CD4-positive, alpha-beta memory T cell (primary cell): ENCODE data around the gene ARHGAP22. TPM values are rescaled to one million over a fixed set of nuclear protein-coding genes. Genes with fewer than 3 reads are reported as not detected.

Experiments
- CTCF ChIA-PET: fragments of 350-600 bp; sonication (Branson Sonifier 250); formaldehyde crosslinking; loops from one replicate; lab custom pipeline; 2021; ENCODE audit warnings: inconsistent platforms; ENCODE audit not compliant: partially characterized antibody; lab: Charles Lee
- POLR2A ChIA-PET: fragments of 350-600 bp; sonication (Branson Sonifier 250); formaldehyde crosslinking; loops from one replicate; lab custom pipeline; 2021; ENCODE audit not compliant: partially characterized antibody; lab: Charles Lee
- DNase-seq, 5 donors: peaks; one replicate each; pipeline versions ENCODE4 v3.0.0 to v3.0.0-alpha.2; 2020 to 2022; ENCODE audit warnings: mixed read lengths in 1 of 5
- H3K27ac ChIP-seq: one replicate; pipeline ENCODE4 v1.7.0; 2013; ENCODE audit warnings: low read depth, low read length
- H3K27me3 ChIP-seq: 2 replicates; pipeline ENCODE4 v1.7.0; 2013; ENCODE audit warnings: mild to moderate bottlenecking, low read length, moderate library complexity; ENCODE audit not compliant: insufficient read depth
- H3K36me3 ChIP-seq: 2 replicates; pipeline ENCODE4 v1.7.0; 2013; ENCODE audit warnings: mild to moderate bottlenecking, low read length, moderate library complexity; ENCODE audit not compliant: insufficient read depth
- H3K4me1 ChIP-seq: 2 replicates; pipeline ENCODE4 v1.7.0; 2013; ENCODE audit warnings: mild to moderate bottlenecking, low read length, moderate library complexity; ENCODE audit not compliant: insufficient read depth
- H3K4me3 ChIP-seq, 2 donors: one replicate each; pipeline ENCODE4 v1.7.0; 2013; ENCODE audit warnings: low read length in 2 of 2, mild to moderate bottlenecking in 1 of 2
- H3K9me3 ChIP-seq, 2 donors: one replicate each; pipeline ENCODE4 v1.7.0; 2013; ENCODE audit warnings: low read length in 2 of 2, control low read depth in 1 of 2; ENCODE audit not compliant: control insufficient read depth in 1 of 2
- H3K27ac Mint-ChIP-seq, 7 donors: one replicate each; pipeline ENCODE4 v1.8.0; 2020 to 2021; ENCODE audit warnings: mixed read lengths in 7 of 7, mild to moderate bottlenecking in 6 of 7, inconsistent platforms in 3 of 7, moderate library complexity in 3 of 7
- H3K27me3 Mint-ChIP-seq, 2 donors: one replicate each; pipeline ENCODE4 v1.8.0; 2020 to 2021; ENCODE audit warnings: mixed read lengths in 2 of 2
- H3K36me3 Mint-ChIP-seq, 2 donors: one replicate each; pipeline ENCODE4 v1.8.0; 2020 to 2021; ENCODE audit warnings: mixed read lengths in 2 of 2, inconsistent platforms in 1 of 2, mild to moderate bottlenecking in 1 of 2
- H3K4me1 Mint-ChIP-seq, 4 donors: one replicate each; pipeline ENCODE4 v1.8.0; 2020 to 2021; ENCODE audit warnings: mixed read lengths in 4 of 4, mild to moderate bottlenecking in 1 of 4
- H3K4me3 Mint-ChIP-seq, 8 donors: one replicate each; pipeline ENCODE4 v1.8.0; 2020 to 2021; ENCODE audit warnings: mixed read lengths in 8 of 8, mild to moderate bottlenecking in 7 of 8, moderate library complexity in 6 of 8, inconsistent platforms in 3 of 8
- H3K9me3 Mint-ChIP-seq, 8 donors: one replicate each; pipeline ENCODE4 v1.8.0; 2020 to 2021; ENCODE audit warnings: mixed read lengths in 8 of 8, mild to moderate bottlenecking in 5 of 8, inconsistent platforms in 3 of 8, moderate library complexity in 1 of 8
- intact Hi-C: fragments of 100-400 bp; cut with micrococcal nuclease; formaldehyde crosslinking; loops from one replicate; pipeline ENCODE4 v1.15.1; 2023
- polyA plus RNA-seq, 2 donors: library from polyadenylated mRNA; unstranded; fragments of 300-500 nt; fragmentation: Illumina TruSeq; gene quantifications; one replicate each; pipeline ENCODE4 v1.2.3, GENCODE V29; 2021
- total RNA-seq, 2 experiments: library from RNA; stranded (reverse); gene quantifications; one replicate each; pipeline ENCODE4 v1.2.3, GENCODE V29; 2021

ARHGAP22 gene
- total and polyA plus RNA-seq, 4 experiments from 2014 or later, result 0.20 to 0.83 TPM; not detected in 2

DNA sequence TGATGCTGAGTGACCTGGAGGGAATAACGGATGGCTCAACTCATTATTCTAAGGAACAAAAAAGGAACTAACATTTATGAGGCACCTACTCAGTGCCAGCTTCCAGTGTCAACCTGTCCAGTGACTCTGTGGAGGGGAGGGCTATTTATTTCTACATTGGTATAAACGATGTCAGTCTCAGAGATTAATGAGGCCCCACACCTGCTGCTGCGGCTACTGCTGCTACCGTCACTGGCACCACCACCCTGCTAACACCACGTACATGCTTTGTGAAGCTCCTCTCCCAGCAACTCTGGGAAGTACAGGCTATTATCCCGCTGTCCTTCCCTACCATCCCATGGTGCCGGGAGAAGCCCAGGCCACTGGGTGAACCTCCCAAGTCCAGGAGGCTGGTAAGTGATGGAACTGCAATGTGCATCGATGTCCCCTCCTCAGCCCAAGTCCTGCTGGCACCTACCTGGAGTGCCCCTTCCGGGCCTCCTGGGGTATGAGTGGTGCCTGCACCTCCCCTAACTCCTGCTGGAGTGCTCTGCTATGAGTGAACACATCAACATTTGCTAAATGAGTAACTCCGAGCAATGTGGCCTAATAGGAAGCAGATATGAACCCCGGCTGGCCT, 101.5 kb downstream of the ARHGAP22 start:
- intact Hi-C loops, result no loop called here
- Mint-ChIP-seq H3K9me3 (no peaks in the 10 kb centered on the region), H3K27ac (no peak overlapping the region), H3K4me3 (no peak overlapping the region), H3K4me1 (no peaks in the 10 kb centered on the region), H3K27me3 (peaks cover 0 to 7% of the 10 kb centered on the region in 2 donors), H3K36me3 (no peaks in the 10 kb centered on the region)
- ChIA-PET CTCF (no interaction called here), POLR2A (no interaction called here)
- Histone ChIP-seq H3K9me3 (no peaks in the 10 kb centered on the region), H3K4me1 (no peaks in the 10 kb centered on the region), H3K27me3 (no peaks in the 10 kb centered on the region), H3K27ac (no peak overlapping the region), H3K4me3 (no peak overlapping the region), H3K36me3 (no peaks in the 10 kb centered on the region)
- DNase-seq, result no peak

DNA sequence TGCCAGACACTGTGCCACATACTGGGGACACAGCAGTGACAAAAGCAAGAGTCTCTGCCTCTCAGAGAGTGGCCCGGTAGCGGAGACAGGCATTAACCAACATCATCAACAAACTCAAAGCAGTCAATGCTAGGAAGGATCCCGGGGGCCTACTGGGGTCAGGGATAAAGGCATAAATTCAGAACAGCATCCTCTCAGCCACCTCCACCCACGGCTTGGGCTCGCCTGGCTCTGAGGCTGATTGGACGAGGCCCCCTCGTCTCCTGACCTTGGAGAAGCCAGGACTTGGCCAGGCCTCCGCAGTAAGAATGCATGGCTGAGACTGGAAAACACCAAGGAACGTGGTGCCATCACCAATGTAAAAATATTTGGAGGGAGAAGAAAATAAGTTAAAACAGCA, 102.1 kb downstream of the ARHGAP22 start:
- no peaks in the 10 kb centered on the region for H3K27me3 ChIP-seq
- intact Hi-C loops, result no loop called here
- CTCF ChIA-PET, result no interaction called here
- no peak overlapping the region for H3K4me3 ChIP-seq
- peaks cover 0 to 7% of the 10 kb centered on the region in 2 donors for H3K27me3 Mint-ChIP-seq
- no peaks in the 10 kb centered on the region for H3K9me3 Mint-ChIP-seq
- H3K4me1 ChIP-seq, result no peaks in the 10 kb centered on the region
- H3K36me3 ChIP-seq, result no peaks in the 10 kb centered on the region
- H3K4me3 Mint-ChIP-seq, result no peak overlapping the region
- no peak for DNase-seq
- H3K4me1 Mint-ChIP-seq, result no peaks in the 10 kb centered on the region
- H3K9me3 ChIP-seq, result no peaks in the 10 kb centered on the region
- POLR2A ChIA-PET, result no interaction called here
- H3K36me3 Mint-ChIP-seq, result no peaks in the 10 kb centered on the region
- H3K27ac ChIP-seq, result no peak overlapping the region
- no peak overlapping the region for H3K27ac Mint-ChIP-seq

GRCh38 chr10:48501787-48502771, 102.8 kb downstream of the ARHGAP22 start:
- Histone ChIP-seq H3K36me3 (no peaks in the 10 kb centered on the region), H3K27ac (no peak overlapping the region), H3K4me3 (no peak overlapping the region), H3K9me3 (no peaks in the 10 kb centered on the region), H3K27me3 (no peaks in the 10 kb centered on the region), H3K4me1 (no peaks in the 10 kb centered on the region)
- intact Hi-C loops, result no loop called here
- no peaks in the 10 kb centered on the region for H3K4me1 Mint-ChIP-seq
- no peak overlapping the region for H3K27ac Mint-ChIP-seq
- POLR2A ChIA-PET, result no interaction called here
- no peak for DNase-seq
- H3K36me3 Mint-ChIP-seq, result no peaks in the 10 kb centered on the region
- no peaks in the 10 kb centered on the region for H3K9me3 Mint-ChIP-seq
- H3K27me3 Mint-ChIP-seq, result peaks cover 0 to 9% of the 10 kb centered on the region in 2 donors
- no peak overlapping the region for H3K4me3 Mint-ChIP-seq
- CTCF ChIA-PET, result no interaction called here

DNA sequence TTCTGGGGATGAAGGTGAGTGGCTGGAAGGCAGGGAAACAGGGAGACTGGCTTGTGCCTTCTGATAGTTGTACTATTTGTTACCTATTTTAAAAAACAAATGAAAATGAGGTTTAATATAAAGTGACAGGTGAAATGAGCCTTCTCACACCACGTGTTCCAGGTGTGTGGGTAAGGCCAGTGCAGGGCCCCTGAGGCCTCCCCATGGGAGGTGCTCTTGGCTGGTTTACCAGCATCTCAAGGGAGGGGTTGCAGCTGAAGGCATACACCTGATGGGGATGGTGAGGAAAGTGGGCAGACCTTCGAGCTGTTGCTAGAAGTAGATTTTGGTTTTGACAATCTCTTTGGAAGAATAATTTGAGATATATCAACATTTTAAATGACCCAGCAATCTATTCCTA, 103.6 kb downstream of the ARHGAP22 start:
- CTCF ChIA-PET, result no interaction called here

DNA sequence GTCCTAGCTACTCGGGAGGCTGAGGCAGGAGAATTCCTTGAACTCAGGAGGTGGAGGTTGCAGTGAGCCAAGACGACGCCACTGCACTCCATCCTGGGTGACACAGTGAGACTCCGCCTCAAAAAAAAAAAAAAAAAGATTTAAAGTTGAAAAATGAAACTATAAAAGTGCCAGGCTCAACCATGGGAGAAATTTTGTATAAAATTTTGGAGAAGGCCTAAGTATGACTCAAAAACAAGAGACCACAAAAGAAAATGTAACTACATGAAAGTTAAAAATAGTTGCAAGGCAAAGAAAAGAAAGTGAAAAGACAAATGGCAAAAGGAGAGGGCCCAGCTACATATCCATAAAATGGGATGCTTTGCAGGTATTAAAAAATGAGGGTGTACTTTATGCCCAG, 104.1 kb downstream of the ARHGAP22 start:
- H3K4me3 Mint-ChIP-seq, result no peak overlapping the region
- POLR2A ChIA-PET, result no interaction called here
- Histone ChIP-seq H3K36me3 (no peaks in the 10 kb centered on the region), H3K4me1 (no peaks in the 10 kb centered on the region), H3K27me3 (no peaks in the 10 kb centered on the region), H3K4me3 (no peak overlapping the region), H3K27ac (no peak overlapping the region), H3K9me3 (no peaks in the 10 kb centered on the region)
- no peaks in the 10 kb centered on the region for H3K4me1 Mint-ChIP-seq
- no peak for DNase-seq
- H3K27ac Mint-ChIP-seq, result no peak overlapping the region
- peaks cover 4 to 10% of the 10 kb centered on the region in 2 donors for H3K27me3 Mint-ChIP-seq
- intact Hi-C loops, result no loop called here
- H3K36me3 Mint-ChIP-seq, result no peaks in the 10 kb centered on the region
- no peaks in the 10 kb centered on the region for H3K9me3 Mint-ChIP-seq
- CTCF ChIA-PET, result no interaction called here

More for the DNA sequence above, 103.6 kb downstream of the ARHGAP22 start:
- no peaks in the 10 kb centered on the region for H3K36me3 ChIP-seq
- H3K27me3 ChIP-seq, result no peaks in the 10 kb centered on the region
- Mint-ChIP-seq H3K27ac (no peak overlapping the region), H3K36me3 (no peaks in the 10 kb centered on the region), H3K4me1 (no peaks in the 10 kb centered on the region), H3K4me3 (no peak overlapping the region), H3K9me3 (no peaks in the 10 kb centered on the region), H3K27me3 (peaks cover 2 to 10% of the 10 kb centered on the region in 2 donors)
- intact Hi-C loops, result no loop called here
- no peak overlapping the region for H3K27ac ChIP-seq
- no peak for DNase-seq
- H3K4me3 ChIP-seq, result no peak overlapping the region
- no peaks in the 10 kb centered on the region for H3K9me3 ChIP-seq
- no peaks in the 10 kb centered on the region for H3K4me1 ChIP-seq
- POLR2A ChIA-PET, result no interaction called here

DNA sequence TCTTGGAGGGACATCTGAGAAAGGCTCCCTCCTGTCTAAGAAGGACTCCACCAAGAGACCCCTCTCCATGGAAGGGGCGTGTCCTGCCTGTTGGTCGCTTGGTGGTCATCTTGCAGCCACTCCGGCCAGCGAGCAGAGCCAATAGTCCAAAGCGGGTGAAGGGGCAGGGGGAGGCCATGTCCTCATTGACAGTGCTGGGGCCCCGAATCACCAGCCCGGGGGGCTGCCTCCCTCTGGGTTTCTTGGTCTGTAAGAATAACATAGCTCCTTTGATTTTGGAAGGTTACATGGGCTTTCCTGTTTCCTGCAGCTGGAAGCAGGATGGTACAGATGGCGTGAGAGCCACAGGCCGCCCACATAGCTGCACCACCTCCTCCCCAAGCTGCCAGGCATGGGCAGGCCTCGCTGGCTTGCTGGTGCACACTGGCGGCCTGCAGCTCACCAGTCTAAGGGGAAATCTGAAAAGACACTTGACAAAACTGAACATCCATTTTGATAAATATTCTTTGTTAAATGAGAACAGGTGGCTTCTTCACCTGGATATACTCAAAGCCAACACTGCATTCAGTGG, 105.8 kb downstream of the ARHGAP22 start:
- CTCF ChIA-PET, result no interaction called here
- Mint-ChIP-seq H3K4me1 (peaks cover 5 to 9% (median 8%) of the 10 kb centered on the region in 4 donors), H3K27ac (no peak overlapping the region), H3K36me3 (no peaks in the 10 kb centered on the region), H3K4me3 (no peak overlapping the region), H3K27me3 (peaks cover 11 to 17% of the 10 kb centered on the region in 2 donors), H3K9me3 (no peaks in the 10 kb centered on the region)
- no peaks in the 10 kb centered on the region for H3K4me1 ChIP-seq
- no peak overlapping the region for H3K27ac ChIP-seq
- no peak overlapping the region for H3K4me3 ChIP-seq
- intact Hi-C loops, result no loop called here
- H3K9me3 ChIP-seq, result no peaks in the 10 kb centered on the region
- H3K36me3 ChIP-seq, result no peaks in the 10 kb centered on the region
- POLR2A ChIA-PET, result no interaction called here
- no peaks in the 10 kb centered on the region for H3K27me3 ChIP-seq
- no peak for DNase-seq
